H9 (cell line): ENCODE results near the gene TNFRSF19. TPM values are rescaled to one million over a fixed set of nuclear protein-coding genes. Genes with fewer than 3 reads are reported as not detected.

ENCODE experiments used
- DNase-seq: peaks from one replicate; pipeline ENCODE4 v3.0.0-alpha.2; 2017
- H2AFZ ChIP-seq: one replicate; pipeline ENCODE4 v1.6.1; 2013; ENCODE audit warnings: mild to moderate bottlenecking, low read length, control low read depth, moderate library complexity
- H2AK5ac ChIP-seq: 2 replicates; pipeline ENCODE4 v1.6.1; 2013; ENCODE audit warnings: low read length, control low read depth, mixed read lengths; ENCODE audit not compliant: insufficient read length
- H2BK120ac ChIP-seq: one replicate; pipeline ENCODE4 v1.6.1; 2013; ENCODE audit warnings: low read depth, mild to moderate bottlenecking, low read length, control low read depth, inconsistent platforms; ENCODE audit not compliant: poor library complexity, severe bottlenecking
- H2BK12ac ChIP-seq: 2 replicates; pipeline ENCODE4 v1.6.1; 2013; ENCODE audit warnings: low read length, control low read depth, mixed read lengths, low read depth; ENCODE audit not compliant: insufficient read length
- H2BK15ac ChIP-seq: 2 replicates; pipeline ENCODE4 v1.6.1; 2013; ENCODE audit warnings: low read depth, low read length, control low read depth
- H2BK20ac ChIP-seq: one replicate; pipeline ENCODE4 v1.6.1; 2013; ENCODE audit warnings: low read depth, mild to moderate bottlenecking, low read length, control low read depth, inconsistent platforms; ENCODE audit not compliant: poor library complexity, severe bottlenecking
- H2BK5ac ChIP-seq: 2 replicates; pipeline ENCODE4 v1.6.1; 2013; ENCODE audit warnings: low read length, control low read depth, mixed read lengths; ENCODE audit not compliant: insufficient read length
- H3K14ac ChIP-seq: 2 replicates; pipeline ENCODE4 v1.6.1; 2013; ENCODE audit warnings: low read length, control low read depth; ENCODE audit not compliant: insufficient read depth
- H3K18ac ChIP-seq: 2 replicates; pipeline ENCODE4 v1.6.1; 2013; ENCODE audit warnings: low read depth, mild to moderate bottlenecking, mixed read lengths, low read length, control low read depth; ENCODE audit not compliant: insufficient read length
- H3K23ac ChIP-seq: 2 replicates; pipeline ENCODE4 v1.6.1; 2013; ENCODE audit warnings: low read length, control low read depth, mixed read lengths, low read depth; ENCODE audit not compliant: insufficient read length
- H3K23me2 ChIP-seq: 2 replicates; pipeline ENCODE4 v1.6.1; 2013; ENCODE audit warnings: low read depth, mild to moderate bottlenecking, mixed read lengths, low read length, control low read depth; ENCODE audit not compliant: insufficient read length, poor library complexity, severe bottlenecking
- H3K27ac ChIP-seq: 2 replicates; pipeline ENCODE4 v1.5.1; 2013; ENCODE audit warnings: low read length, control low read depth, mixed read lengths, low read depth; ENCODE audit not compliant: insufficient read length
- H3K27me3 ChIP-seq: 2 replicates; pipeline ENCODE4 v1.6.1; 2013; ENCODE audit warnings: low read length, control low read depth, inconsistent platforms; ENCODE audit not compliant: insufficient read depth
- H3K4ac ChIP-seq: 2 replicates; pipeline ENCODE4 v1.6.1; 2013; ENCODE audit warnings: low read depth, mild to moderate bottlenecking, control low read depth, inconsistent platforms, low read length, moderate library complexity
- H3K4me1 ChIP-seq: 2 replicates; pipeline ENCODE4 v1.6.1; 2013; ENCODE audit warnings: low read length, control low read depth, inconsistent platforms; ENCODE audit not compliant: insufficient read depth
- H3K4me2 ChIP-seq: 2 replicates; pipeline ENCODE4 v1.6.1; 2013; ENCODE audit warnings: low read length, control low read depth, mixed read lengths; ENCODE audit not compliant: insufficient read length, insufficient read depth
- H3K56ac ChIP-seq: 2 replicates; pipeline ENCODE4 v1.6.1; 2013; ENCODE audit warnings: low read depth, mild to moderate bottlenecking, mixed read lengths, low read length, control low read depth; ENCODE audit not compliant: insufficient read length
- H3K79me1 ChIP-seq: 2 replicates; pipeline ENCODE4 v1.6.1; 2013; ENCODE audit warnings: low read depth, mild to moderate bottlenecking, moderate library complexity, low read length, control low read depth, inconsistent platforms; ENCODE audit not compliant: insufficient read depth, poor library complexity, severe bottlenecking
- H3K79me2 ChIP-seq: 2 replicates; pipeline ENCODE4 v1.6.1; 2013; ENCODE audit warnings: low read length, control low read depth, inconsistent platforms; ENCODE audit not compliant: insufficient read depth
- H3K9ac ChIP-seq: 2 replicates; pipeline ENCODE4 v1.6.1; 2013; ENCODE audit warnings: low read length, control low read depth, mixed read lengths; ENCODE audit not compliant: insufficient read length; ENCODE audit errors: extremely low read depth
- H3K9me3 ChIP-seq: one replicate; pipeline ENCODE4 v1.6.1; 2013; ENCODE audit warnings: low read depth, low read length, inconsistent platforms; ENCODE audit not compliant: control insufficient read depth
- H3T11ph ChIP-seq: one replicate; pipeline ENCODE4 v1.6.1; 2013; ENCODE audit warnings: mild to moderate bottlenecking, low read length, control low read depth, inconsistent platforms
- H4K20me1 ChIP-seq: one replicate; pipeline ENCODE4 v1.6.1; 2013; ENCODE audit not compliant: control insufficient read depth, insufficient read length, insufficient read depth
- H4K5ac ChIP-seq: 2 replicates; pipeline ENCODE4 v1.6.1; 2013; ENCODE audit warnings: low read depth, mild to moderate bottlenecking, mixed read lengths, low read length, control low read depth; ENCODE audit not compliant: insufficient read length
- H4K8ac ChIP-seq: replicated peaks from 2 replicates; pipeline ENCODE4 v1.6.1; 2013; ENCODE audit warnings: low read length, control low read depth, mixed read lengths, low read depth; ENCODE audit not compliant: insufficient read length
- H4K91ac ChIP-seq: 2 replicates; pipeline ENCODE4 v1.6.1; 2013; ENCODE audit warnings: low read depth, mild to moderate bottlenecking, moderate library complexity, mixed read lengths, low read length, control low read depth; ENCODE audit not compliant: insufficient read length
- H3K27ac Mint-ChIP-seq, 3 experiments: 2 replicates in 2 of 3; 3 replicates in 1 of 3; pipeline ENCODE4 v1.8.0; 2020 to 2021; ENCODE audit warnings: mixed read lengths in 3 of 3, mild to moderate bottlenecking in 1 of 3, moderate library complexity in 1 of 3
- H3K27me3 Mint-ChIP-seq: 2 replicates; pipeline ENCODE4 v1.8.0; 2021; ENCODE audit warnings: low read depth, mild to moderate bottlenecking, moderate library complexity, mixed read lengths
- H3K36me3 Mint-ChIP-seq, 3 experiments: 2 replicates in 2 of 3; 3 replicates in 1 of 3; pipeline ENCODE4 v1.8.0; 2020 to 2021; ENCODE audit warnings: low read depth in 3 of 3, mixed read lengths in 3 of 3; ENCODE audit not compliant: insufficient read depth in 1 of 3
- H3K4me1 Mint-ChIP-seq, 2 experiments: 2 replicates each; pipeline ENCODE4 v1.8.0; 2020; ENCODE audit warnings: mixed read lengths in 2 of 2
- H3K4me3 Mint-ChIP-seq, 2 experiments: 2 replicates in 1 of 2; 3 replicates in 1 of 2; pipeline ENCODE4 v1.8.0; 2020 to 2021; ENCODE audit warnings: mild to moderate bottlenecking in 2 of 2, mixed read lengths in 2 of 2, moderate library complexity in 1 of 2
- H3K9me3 Mint-ChIP-seq, 2 experiments: 2 replicates in 1 of 2; 3 replicates in 1 of 2; pipeline ENCODE4 v1.8.0; 2020; ENCODE audit warnings: mild to moderate bottlenecking in 2 of 2, mixed read lengths in 2 of 2, moderate library complexity in 1 of 2
- whole genome bisulfite sequencing: extraction: QIAGEN DNeasy Blood & Tissue Kit; methylation state at CpG from one replicate; pipeline ENCODE4 v1.1.7; 2013; ENCODE audit warnings: missing lambda C conversion rate, low lambda C conversion rate, mixed read lengths; ENCODE audit not compliant: insufficient read length; ENCODE audit errors: extremely low coverage; 5-methylcytosine and 5-hydroxymethylcytosine counted together
- total RNA-seq: library from RNA; stranded (reverse); gene quantifications from 2 replicates; pipeline ENCODE4 v1.2.1, GENCODE V29; 2021
- TF ChIP-seq, protein P1 (sequence below): fragments of 200-600 bp; sonication (generic); conservative IDR thresholded peaks from 3 replicates; pipeline ENCODE4 v1.8.0; 2021; ENCODE audit warnings: antibody characterized with exemption, mild to moderate bottlenecking

Gene TNFRSF19
- total RNA-seq, 1 experiment from 2014 or later = 2.7 TPM

DNA sequence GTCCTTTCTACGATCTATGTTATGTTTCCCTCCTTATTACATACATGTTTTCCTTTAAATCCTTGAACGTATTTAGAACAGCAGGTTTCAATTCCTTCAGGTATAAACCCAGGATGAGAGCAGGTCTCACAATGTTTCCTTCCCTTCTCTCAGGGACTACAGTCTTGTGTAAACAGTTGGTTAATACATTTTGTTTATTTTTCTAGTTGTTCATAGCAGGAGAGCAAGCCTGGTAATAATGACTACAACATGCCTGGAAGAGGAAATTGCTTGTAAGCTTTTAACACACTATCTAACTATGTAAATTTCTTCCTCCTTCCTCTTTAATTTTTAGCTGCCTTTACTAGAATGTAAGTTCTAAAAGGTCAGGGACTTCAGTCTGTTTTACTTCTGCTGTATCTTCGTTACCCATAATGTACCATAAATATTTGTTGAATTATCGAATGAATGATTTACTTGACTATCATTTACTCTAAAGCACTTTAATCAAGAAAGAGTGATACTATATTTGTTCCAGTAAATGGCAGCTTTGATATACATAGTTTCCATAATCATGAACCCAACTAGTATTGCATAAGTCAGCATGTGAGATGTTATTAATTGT is 28.9 kb upstream of the TNFRSF19 start:
- Histone ChIP-seq H2BK20ac (no peak overlapping the region), H2BK12ac (no peak overlapping the region), H4K8ac (no peak overlapping the region), H3K23me2 (no peaks in the 10 kb centered on the region), H3K79me1 (no peaks in the 10 kb centered on the region), H3K4ac (no peak overlapping the region), H4K91ac (no peak overlapping the region), H3K14ac (no peak overlapping the region), H3K4me1 (no peaks in the 10 kb centered on the region), H3K56ac (no peak overlapping the region), H3K23ac (no peak overlapping the region), H3K4me2 (no peak overlapping the region), H3T11ph (no peak overlapping the region), H3K27me3 (no peaks in the 10 kb centered on the region), H3K18ac (no peak overlapping the region), H2BK15ac (no peak overlapping the region), H2BK5ac (no peak overlapping the region), H3K27ac (no peak overlapping the region), H3K79me2 (no peaks in the 10 kb centered on the region), H3K9ac (no peak overlapping the region), H2AFZ (no peak overlapping the region), H2AK5ac (no peak overlapping the region), H2BK120ac (no peak overlapping the region), H4K5ac (no peak overlapping the region), H3K9me3 (no peaks in the 10 kb centered on the region), H4K20me1 (no peaks in the 10 kb centered on the region)
- Mint-ChIP-seq H3K27ac (no peak overlapping the region), H3K9me3 (peaks cover 0 to 2% of the 10 kb centered on the region in 2 experiments; a peak in 1 of 5 replicates), H3K4me3 (no peak overlapping the region), H3K36me3 (no peaks in the 10 kb centered on the region), H3K4me1 (no peaks in the 10 kb centered on the region), H3K27me3 (no peaks in the 10 kb centered on the region)
- TF ChIP-seq, protein P1, sequence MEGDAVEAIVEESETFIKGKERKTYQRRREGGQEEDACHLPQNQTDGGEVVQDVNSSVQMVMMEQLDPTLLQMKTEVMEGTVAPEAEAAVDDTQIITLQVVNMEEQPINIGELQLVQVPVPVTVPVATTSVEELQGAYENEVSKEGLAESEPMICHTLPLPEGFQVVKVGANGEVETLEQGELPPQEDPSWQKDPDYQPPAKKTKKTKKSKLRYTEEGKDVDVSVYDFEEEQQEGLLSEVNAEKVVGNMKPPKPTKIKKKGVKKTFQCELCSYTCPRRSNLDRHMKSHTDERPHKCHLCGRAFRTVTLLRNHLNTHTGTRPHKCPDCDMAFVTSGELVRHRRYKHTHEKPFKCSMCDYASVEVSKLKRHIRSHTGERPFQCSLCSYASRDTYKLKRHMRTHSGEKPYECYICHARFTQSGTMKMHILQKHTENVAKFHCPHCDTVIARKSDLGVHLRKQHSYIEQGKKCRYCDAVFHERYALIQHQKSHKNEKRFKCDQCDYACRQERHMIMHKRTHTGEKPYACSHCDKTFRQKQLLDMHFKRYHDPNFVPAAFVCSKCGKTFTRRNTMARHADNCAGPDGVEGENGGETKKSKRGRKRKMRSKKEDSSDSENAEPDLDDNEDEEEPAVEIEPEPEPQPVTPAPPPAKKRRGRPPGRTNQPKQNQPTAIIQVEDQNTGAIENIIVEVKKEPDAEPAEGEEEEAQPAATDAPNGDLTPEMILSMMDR = no peak
- DNase-seq = no peak
- no CpG with 5 or more reads among the region's 4 CpGs for WGBS
